Activated naive CD8-positive, alpha-beta T cell treated with anti-CD3 and anti-CD28 coated beads, Interleukin-2, amount 50 U/mL, for 24 hours (primary cell): Measurements from ENCODE around the gene HDAC7.

Experiments
- ATAC-seq: fragments of 150-1000 bp; cut with Tn5 transposase; one replicate; pipeline ENCODE4 v1.10.0; 2021
- DNase-seq: peaks from one replicate; pipeline ENCODE4 v3.0.0; 2021
- H3K27ac Mint-ChIP-seq: one replicate; pipeline ENCODE4 v1.8.0; 2021; ENCODE audit warnings: mild to moderate bottlenecking, mixed read lengths
- H3K27me3 Mint-ChIP-seq: one replicate; pipeline ENCODE4 v1.8.0; 2021; ENCODE audit warnings: mixed read lengths
- H3K36me3 Mint-ChIP-seq: one replicate; pipeline ENCODE4 v1.8.0; 2021; ENCODE audit warnings: low read depth, mixed read lengths
- H3K4me1 Mint-ChIP-seq: one replicate; pipeline ENCODE4 v1.8.0; 2021; ENCODE audit warnings: mixed read lengths
- H3K4me3 Mint-ChIP-seq: one replicate; pipeline ENCODE4 v1.8.0; 2021; ENCODE audit warnings: mild to moderate bottlenecking, moderate library complexity, mixed read lengths
- H3K9me3 Mint-ChIP-seq: one replicate; pipeline ENCODE4 v1.8.0; 2021; ENCODE audit warnings: mixed read lengths

Gene HDAC7

DNA sequence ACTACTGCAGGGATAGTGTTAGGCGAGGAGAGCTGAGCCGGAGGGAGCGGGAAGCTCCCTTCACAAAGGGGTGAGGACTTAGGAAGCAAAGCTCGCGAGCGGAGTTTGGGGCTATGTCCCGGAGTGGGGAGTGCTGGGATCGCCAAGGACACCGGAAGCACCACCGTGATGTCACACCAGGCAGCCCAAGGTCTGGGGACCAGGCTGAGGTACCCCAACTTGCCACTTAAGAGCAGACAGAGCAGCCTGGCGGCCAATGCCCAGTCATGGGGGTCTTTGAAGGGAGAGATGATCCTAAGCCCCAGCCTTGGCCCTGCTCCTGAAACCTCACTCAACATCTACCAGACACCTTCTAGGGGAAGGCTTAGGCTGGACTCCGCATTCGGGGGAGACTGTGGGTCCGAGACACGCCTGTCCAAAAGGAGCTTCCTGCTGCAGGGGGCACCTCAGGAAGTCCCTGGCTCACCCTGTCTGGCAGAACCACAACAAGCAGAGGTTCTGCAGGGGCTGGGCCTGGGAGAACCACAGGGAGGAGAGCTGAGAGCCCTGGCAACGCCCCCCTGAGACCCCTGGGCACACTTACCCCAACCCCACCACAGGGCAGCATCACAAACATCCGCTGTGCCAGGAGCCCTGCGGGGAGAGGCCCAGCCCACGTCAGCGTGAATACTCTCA is 28.9 kb downstream of the HDAC7 start:
- H3K36me3 Mint-ChIP-seq = peaks cover 68% of the 10 kb centered on the region
- no peak for DNase-seq
- no peaks in the 10 kb centered on the region for H3K27me3 Mint-ChIP-seq
- no peak for ATAC-seq
- no peaks in the 10 kb centered on the region for H3K9me3 Mint-ChIP-seq
- H3K4me1 Mint-ChIP-seq = peaks cover 27% of the 10 kb centered on the region
- no peak overlapping the region for H3K27ac Mint-ChIP-seq
- no peak overlapping the region for H3K4me3 Mint-ChIP-seq

DNA sequence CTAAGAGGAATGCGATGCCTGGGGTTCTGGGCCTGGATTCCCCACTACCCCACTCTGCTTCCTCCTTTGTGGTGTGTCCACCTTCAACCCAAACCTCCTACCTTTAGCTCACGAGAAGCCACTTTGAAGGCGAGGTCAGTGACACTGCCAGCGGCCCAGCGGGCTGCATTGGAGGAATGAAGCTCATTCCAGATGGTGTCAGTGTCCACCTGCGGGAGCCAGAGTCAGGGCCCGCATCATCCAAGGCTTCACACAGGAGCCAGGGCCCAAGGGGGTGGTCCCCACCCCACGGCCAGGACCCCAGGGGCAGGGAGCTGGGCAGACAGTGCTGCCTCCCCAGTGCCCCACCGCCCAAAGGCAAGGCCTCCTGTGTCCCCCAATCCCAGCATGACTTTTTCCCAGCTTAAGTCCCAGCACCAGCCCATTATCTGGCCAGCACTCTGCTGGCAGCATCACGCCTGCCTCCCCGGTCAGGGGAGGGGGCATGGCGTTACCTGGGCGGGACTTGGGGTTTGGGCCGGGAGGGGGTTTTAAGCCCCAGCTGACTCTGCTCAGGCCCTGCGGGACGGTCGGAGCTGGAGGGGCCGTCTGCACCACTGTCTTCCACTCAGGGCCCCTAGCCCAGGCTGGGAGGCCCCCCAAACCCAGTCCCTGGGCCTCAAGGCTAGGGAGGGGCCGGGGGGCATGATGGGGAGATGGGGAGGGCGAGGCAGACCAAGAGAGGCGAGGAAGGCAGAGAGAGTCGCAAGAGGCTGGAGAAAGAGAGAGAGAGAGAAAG is 29.8 kb downstream of the HDAC7 start:
- H3K4me1 Mint-ChIP-seq = peaks cover 32% of the 10 kb centered on the region
- H3K27me3 Mint-ChIP-seq = no peaks in the 10 kb centered on the region
- ATAC-seq (no peak), DNase-seq (no peak)
- peaks cover 75% of the 10 kb centered on the region for H3K36me3 Mint-ChIP-seq
- no peaks in the 10 kb centered on the region for H3K9me3 Mint-ChIP-seq
- H3K4me3 Mint-ChIP-seq = no peak overlapping the region
- H3K27ac Mint-ChIP-seq = peak overlapping the region; percentile 54

DNA sequence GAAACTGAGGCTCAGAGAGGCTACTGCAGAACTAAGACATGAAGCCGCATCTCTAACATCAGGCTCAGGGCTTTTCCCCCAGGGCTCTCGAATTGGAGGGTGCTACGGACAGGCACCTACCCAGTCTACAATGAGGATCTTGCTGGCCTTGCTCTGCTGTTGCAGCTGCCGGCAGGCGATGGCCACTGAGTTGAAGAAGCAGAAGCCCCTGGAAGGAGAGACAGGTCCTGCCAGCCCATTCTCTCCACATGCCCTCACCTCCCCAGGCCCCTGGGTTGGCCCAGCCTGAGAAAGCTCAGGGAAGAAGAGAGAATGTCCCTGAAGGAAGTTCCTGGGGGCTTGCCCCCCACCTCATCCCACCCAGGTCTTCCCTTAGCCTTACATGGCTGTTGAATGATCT is 30.6 kb downstream of the HDAC7 start:
- Mint-ChIP-seq H3K27ac (no peak overlapping the region), H3K27me3 (no peaks in the 10 kb centered on the region), H3K4me1 (peaks cover 32% of the 10 kb centered on the region), H3K36me3 (peaks cover 77% of the 10 kb centered on the region), H3K4me3 (no peak overlapping the region), H3K9me3 (no peaks in the 10 kb centered on the region)
- no peak for ATAC-seq
- DNase-seq = no peak

DNA sequence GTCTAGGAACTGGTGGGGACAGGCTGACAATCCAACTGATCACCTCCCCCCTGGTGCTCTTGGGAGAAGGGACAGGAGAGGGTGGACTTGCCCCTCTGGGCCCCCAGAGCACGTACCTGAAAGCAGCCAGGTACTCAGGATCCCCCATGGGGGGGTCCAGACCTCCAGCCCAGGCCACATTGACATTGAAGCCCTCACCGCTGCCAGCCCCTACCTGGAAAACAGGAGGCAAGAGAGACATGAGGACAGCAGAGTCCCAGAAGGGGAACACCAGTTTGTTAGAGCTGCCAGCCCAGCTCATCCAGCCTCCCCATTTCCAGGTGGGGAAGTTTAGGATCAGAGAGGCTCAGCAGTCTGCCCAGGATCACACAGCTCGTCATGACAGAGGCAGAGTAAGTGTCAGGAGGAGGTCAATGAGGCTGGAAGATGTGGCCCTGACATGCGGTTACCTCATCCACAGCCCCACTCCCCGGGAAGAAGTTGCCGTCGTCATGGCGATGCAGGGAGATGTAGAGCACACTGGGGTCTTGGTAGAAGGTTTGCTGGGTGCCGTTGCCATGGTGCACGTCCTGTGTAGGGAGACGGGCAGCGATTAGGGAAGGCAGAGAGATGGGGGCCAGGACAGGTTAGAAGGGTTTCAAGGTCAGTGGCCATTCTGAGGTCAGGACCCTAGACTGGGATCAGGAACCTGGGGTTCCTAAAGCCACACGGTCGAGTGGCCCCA is 31.9 kb downstream of the HDAC7 start:
- Mint-ChIP-seq H3K4me3 (no peak overlapping the region), H3K9me3 (no peaks in the 10 kb centered on the region), H3K4me1 (peaks cover 32% of the 10 kb centered on the region), H3K36me3 (peaks cover 75% of the 10 kb centered on the region), H3K27ac (peak overlapping the region; percentile 87), H3K27me3 (no peaks in the 10 kb centered on the region)
- no peak for DNase-seq
- ATAC-seq = no peak

DNA sequence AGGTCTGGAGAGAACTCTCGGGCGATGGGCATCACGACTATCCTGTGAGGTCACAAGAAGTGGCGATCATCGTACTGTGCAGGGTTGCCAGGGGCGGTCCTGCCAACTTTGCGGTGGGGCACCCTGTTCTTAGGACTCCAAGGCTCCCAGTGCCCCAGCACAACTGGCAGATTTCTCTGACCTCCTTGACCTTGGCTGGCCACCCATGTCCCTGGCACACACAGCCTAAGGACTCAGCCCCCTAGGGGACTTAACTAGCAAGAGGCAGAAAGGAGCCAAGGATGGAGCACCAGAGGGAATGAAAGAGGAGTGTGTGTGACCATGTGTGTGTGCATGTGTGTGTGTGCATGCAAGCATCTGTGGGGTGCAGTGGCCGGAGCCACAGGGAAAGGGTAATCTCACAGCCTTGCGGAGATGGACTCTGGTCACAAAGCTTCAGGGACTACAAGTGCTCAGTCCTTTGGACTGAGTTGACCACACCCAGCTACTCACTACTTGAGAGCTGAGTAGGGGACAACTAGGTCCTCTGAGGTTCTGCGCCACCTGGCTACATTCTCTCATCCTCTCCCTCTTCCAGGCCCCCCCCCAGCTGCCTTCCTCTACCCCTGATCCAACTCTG is 32.9 kb downstream of the HDAC7 start:
- H3K27me3 Mint-ChIP-seq = no peaks in the 10 kb centered on the region
- DNase-seq (no peak), ATAC-seq (no peak)
- H3K4me3 Mint-ChIP-seq = no peak overlapping the region
- H3K4me1 Mint-ChIP-seq = peaks cover 32% of the 10 kb centered on the region
- peak overlapping the region; percentile 87 for H3K27ac Mint-ChIP-seq
- H3K9me3 Mint-ChIP-seq = no peaks in the 10 kb centered on the region
- peaks cover 69% of the 10 kb centered on the region for H3K36me3 Mint-ChIP-seq

DNA sequence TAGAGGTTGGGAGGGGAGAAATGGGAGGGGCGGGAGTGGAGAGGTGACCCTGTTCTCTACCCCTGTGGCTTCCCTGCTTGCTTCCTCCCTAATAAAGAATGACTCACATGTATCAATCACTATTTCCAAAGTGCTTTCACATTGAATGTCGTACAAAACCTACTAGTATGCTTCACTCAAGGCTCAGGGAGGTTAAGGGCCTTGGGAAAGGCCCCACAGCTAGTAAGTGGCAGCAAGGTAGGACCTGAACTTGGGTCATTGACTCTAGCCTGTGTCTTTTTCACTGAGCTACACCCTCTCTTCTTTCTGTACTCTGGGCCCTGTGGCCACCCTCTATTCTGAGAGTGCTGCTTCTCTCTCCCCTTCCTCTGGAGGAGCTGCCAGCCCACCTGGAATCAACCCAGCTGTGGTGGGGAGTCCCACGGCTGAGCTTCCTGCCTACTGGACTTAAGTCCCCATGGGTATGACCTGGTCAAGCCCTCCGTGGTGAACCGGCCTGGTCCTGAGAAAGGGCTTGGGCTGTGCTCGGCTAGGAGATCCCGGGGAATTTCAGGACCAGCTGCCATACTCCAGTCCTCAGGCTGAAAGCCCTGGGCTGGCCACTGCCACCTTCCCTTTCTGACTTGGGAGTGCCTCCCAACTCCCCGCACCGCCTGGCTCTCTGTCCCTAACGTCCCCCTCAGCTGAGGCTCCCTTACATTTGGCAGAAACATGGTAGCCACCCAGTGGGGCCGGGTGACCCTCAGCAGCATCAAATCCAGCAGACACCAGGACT is 33.6 kb downstream of the HDAC7 start:
- DNase-seq (no peak), ATAC-seq (peak; percentile 71)
- Mint-ChIP-seq H3K4me1 (peaks cover 32% of the 10 kb centered on the region), H3K9me3 (no peaks in the 10 kb centered on the region), H3K4me3 (no peak overlapping the region), H3K27me3 (no peaks in the 10 kb centered on the region), H3K27ac (peak overlapping the region; percentile 87), H3K36me3 (peaks cover 65% of the 10 kb centered on the region)

DNA sequence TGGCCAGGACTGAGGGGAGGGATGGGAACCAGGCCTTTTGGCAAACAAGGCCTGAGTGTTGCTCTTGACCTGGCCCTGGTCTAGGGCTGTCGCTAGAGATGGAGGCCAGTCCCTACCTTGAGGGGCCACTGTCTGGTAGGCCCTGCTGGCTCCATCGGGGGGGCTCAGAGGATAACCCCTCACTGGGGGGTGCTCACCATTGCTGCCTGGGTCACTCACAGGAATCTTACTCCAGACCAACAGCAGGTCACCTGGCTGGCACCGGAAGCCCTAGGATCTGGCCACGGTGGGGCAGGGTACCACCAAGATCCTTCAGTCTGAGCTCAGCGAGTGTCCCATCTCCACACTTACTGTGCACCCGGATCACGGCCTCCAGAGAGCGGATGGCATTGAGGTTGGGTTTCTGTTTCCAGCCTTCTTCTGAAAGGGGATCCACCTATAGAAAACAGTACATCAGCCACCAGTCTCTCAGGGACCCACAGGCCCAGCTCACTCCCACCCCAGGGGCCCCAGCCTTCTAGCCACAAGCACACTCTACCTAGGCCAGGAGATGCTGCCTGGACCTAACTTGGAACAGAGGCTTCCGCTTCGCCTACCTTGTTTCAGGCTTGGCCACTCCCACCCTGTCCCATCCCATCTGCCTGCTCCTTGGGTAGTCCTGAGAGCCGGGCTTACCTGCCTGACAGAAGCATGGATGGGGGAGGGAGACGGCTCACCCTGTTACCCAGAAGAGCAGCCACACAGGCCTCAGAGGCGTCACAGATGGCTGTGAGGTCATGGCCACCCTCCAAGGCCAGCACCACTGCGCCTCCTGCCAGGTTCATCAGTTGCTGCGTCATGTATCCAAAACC is 34.4 kb downstream of the HDAC7 start:
- DNase-seq = no peak
- no peaks in the 10 kb centered on the region for H3K27me3 Mint-ChIP-seq
- H3K36me3 Mint-ChIP-seq = peaks cover 58% of the 10 kb centered on the region
- H3K4me1 Mint-ChIP-seq = peaks cover 32% of the 10 kb centered on the region
- no peaks in the 10 kb centered on the region for H3K9me3 Mint-ChIP-seq
- H3K4me3 Mint-ChIP-seq = no peak overlapping the region
- ATAC-seq = no peak
- H3K27ac Mint-ChIP-seq = peak overlapping the region; percentile 87

DNA sequence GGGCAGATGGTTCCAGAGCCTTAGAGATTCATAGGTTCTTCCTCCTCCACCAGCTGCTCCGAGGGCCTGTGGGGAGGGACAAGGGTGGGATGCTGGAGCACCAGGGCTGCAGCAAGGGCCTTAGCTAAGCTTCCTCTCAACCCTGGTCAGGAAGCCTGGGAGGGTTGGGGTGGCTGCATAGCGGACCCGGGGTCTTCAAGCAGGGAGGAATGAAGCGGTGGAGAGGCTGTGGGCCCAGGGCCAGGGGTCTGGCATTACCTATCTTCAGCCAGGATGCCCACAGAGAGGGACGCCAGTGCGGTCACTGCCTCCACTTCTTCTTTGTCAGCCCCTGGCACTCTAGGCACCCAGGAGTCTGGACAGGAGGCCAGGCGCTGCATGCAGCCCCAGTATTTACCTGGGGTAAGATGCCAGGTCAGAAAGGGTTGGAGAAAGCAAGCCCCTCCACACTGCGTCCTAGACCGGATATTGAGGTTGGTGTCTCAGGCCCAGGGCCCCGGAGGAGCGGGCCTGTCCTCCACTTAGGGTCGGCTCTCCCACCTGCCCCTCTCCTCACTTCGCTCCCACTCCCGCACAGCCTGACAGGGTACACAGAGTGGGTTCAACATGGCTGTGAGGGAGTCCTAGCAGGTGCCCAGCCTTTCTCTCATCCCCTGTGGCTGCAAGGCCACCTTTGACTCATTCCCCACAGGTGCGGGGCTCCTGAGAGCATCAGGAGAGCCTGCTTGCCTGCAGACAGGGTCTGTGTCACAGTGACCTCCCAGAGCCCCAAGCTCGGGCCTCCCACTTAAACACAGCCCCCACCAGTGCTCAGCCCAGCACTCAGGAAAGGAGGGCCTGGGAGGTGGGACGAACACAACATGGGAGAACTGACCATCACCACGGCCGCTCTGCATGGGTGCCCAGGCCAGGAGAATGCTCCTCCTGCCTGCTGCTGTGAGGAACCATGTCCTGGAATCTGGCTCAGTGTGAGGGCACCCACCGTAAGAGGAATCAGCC is 35.6 kb downstream of the HDAC7 start:
- Mint-ChIP-seq H3K36me3 (peaks cover 52% of the 10 kb centered on the region), H3K9me3 (no peaks in the 10 kb centered on the region), H3K4me3 (no peak overlapping the region), H3K27me3 (no peaks in the 10 kb centered on the region), H3K27ac (peak overlapping the region; percentile 71), H3K4me1 (peaks cover 34% of the 10 kb centered on the region)
- no peak for ATAC-seq
- DNase-seq = no peak

DNA sequence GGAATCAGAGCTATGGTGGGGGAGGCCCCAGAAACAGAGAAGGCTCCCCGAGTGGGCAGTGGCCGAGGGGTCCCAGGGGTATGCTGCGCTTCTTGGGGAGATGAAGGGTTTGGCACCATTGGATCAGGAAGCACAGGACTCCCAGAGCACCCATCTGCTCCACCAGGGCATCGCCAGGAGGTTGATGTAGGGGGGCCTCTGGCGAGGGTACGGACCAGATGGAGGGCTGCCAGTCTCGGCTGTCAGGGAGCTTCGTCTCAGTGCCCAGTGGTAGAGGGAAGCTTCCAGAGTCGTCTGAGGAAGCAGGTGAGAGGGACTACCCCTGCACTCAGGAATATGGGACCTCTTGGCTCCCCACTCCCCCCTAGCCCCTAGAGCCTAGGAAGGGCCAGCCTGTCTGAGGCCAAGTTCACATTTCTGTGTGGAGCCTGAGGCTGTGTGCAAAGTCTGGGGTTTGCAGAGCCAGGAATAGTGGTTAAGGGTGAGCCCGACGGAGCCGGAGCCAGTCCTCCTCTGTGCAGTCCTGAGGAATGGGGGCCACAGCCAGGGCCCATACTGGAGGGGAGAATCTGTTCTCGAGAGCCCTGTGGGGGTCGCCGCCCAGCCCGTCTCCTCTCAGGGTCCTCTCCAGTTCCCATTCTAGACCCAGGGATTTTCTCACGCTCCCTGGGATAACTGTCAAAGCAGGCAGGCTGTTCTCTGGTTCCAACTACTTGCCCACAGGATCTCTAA is 36.5 kb downstream of the HDAC7 start:
- Mint-ChIP-seq H3K27me3 (no peaks in the 10 kb centered on the region), H3K4me3 (no peak overlapping the region), H3K27ac (no peak overlapping the region), H3K9me3 (no peaks in the 10 kb centered on the region), H3K4me1 (peaks cover 38% of the 10 kb centered on the region), H3K36me3 (peaks cover 43% of the 10 kb centered on the region)
- no peak for ATAC-seq
- no peak for DNase-seq

DNA sequence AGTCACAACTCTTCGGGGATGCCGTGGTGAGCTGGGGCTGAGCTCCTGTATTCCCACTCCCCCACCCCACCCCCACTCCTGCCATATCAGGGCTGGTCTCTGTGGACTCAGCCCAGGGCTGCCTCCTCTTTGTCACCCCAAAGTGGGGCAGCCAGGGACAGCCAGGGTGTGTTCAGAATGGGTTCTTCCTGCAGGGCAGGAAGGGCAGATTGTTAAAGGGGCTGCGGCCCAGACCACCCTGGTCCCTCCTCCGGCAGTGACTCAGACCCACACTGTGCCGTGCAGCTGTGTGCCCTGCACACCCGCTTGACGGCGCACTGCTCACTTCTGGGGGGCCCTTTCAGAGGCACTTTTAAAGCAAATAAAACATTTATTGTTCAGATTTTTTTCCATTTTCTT is 37.3 kb downstream of the HDAC7 start:
- DNase-seq (no peak), ATAC-seq (no peak)
- Mint-ChIP-seq H3K27ac (no peak overlapping the region), H3K27me3 (no peaks in the 10 kb centered on the region), H3K36me3 (peaks cover 35% of the 10 kb centered on the region), H3K4me3 (no peak overlapping the region), H3K9me3 (no peaks in the 10 kb centered on the region), H3K4me1 (peaks cover 30% of the 10 kb centered on the region)

DNA sequence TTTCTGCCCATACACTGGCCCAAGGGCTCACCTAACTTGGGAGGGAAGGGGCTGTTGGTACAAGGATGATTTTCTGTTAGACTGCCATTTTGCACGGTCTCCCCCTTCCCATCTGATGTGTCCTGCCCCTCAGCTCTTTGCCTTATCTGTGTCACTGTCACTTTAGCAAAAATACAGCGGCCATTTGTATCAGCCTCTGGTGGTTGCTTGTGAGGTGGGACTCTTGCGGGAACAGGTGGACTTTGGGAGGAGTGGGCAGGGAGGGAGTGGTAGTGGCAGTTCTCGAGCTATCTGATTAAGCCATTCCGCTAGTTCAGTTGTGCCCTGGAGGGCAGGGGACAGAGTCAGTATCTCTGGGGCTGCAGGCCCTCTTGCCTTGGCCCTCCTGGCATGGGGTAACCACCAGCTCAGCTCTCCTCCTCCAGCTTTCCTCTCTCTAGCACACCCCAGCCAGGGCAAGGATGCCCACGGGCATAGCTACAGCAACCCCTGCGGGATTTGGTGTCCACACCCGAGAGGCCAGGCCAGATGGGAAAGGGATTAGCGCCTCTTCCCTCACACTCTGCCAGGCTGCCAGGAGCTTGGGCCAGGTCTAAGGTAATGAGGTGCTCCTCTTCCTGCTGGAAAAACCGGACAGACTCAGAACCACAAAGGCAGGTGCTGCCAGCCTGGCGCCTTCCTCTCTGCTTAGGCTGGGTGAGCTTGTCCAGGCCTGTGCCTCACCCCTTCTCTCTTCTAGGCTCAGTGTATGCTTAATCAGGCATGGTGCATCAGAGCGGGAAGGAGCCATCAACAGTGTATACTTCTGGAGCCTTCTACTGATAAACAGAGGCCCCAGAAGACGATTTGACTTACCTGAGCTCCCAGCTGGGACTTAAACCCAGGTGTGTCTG is 38.0 kb downstream of the HDAC7 start:
- DNase-seq (no peak), ATAC-seq (no peak)
- no peaks in the 10 kb centered on the region for H3K9me3 Mint-ChIP-seq

More for the DNA sequence above, 38.0 kb downstream of the HDAC7 start:
- Mint-ChIP-seq H3K27me3 (no peaks in the 10 kb centered on the region), H3K4me1 (peaks cover 26% of the 10 kb centered on the region), H3K4me3 (no peak overlapping the region), H3K36me3 (peaks cover 28% of the 10 kb centered on the region), H3K27ac (peak overlapping the region; percentile 44)
